Endothelial cell of umbilical vein (primary cell): ENCODE measurements around the gene SLC19A1. TPM values are rescaled to one million over a fixed set of nuclear protein-coding genes. Genes with fewer than 3 reads are reported as not detected.

Source experiments
- BruUV-seq: library from RNA; stranded (reverse); fragments of 400-500 nt; replicated peaks from 2 replicates; lab custom pipeline; 2021; lab: Mats Ljungman, UMichigan
- CTCF ChIA-PET: fragments of 300-600, 350-600 bp; sonication (Branson Sonifier 250); formaldehyde crosslinking; loops from one replicate; lab custom pipeline; 2021; ENCODE audit warnings: antibody characterized with exemption, inconsistent platforms; lab: Charles Lee
- POLR2A ChIA-PET: fragments of 300-600, 350-600 bp; sonication (Branson Sonifier 250); formaldehyde crosslinking; loops from one replicate; lab custom pipeline; 2021; ENCODE audit warnings: antibody characterized with exemption, inconsistent platforms; lab: Charles Lee
- DNase-seq: peaks from one replicate; pipeline ENCODE4 v3.0.0-alpha.2; 2011; ENCODE audit warnings: low read depth, low spot score
- FAIRE-seq: peaks from 2 replicates; lab custom pipeline; 2011; peaks lifted over from hg19 to GRCh38; lab: Jason Lieb, UNC
- H2AFZ ChIP-seq: 2 replicates; pipeline ENCODE4 v1.6.0; 2012; ENCODE audit warnings: low read depth, low read length, control low read depth, inconsistent platforms
- H3K27ac ChIP-seq: 2 replicates; pipeline ENCODE4 v1.5.1; 2011; ENCODE audit warnings: low read depth, mild to moderate bottlenecking, control low read depth, low read length, moderate library complexity; ENCODE audit not compliant: insufficient read depth
- H3K27me3 ChIP-seq, 2 experiments: 2 replicates each; pipeline versions ENCODE4 v1.6.0 to v1.6.1; 2011; ENCODE audit warnings: low read length in 2 of 2, mixed read lengths in 1 of 2; ENCODE audit not compliant: control insufficient read depth in 2 of 2, insufficient read depth in 2 of 2
- H3K36me3 ChIP-seq, 2 experiments: 2 replicates in 1 of 2; 3 replicates in 1 of 2; pipeline ENCODE4 v1.5.1; 2011; ENCODE audit warnings: low read length in 2 of 2, mild to moderate bottlenecking in 1 of 2, moderate library complexity in 1 of 2; ENCODE audit not compliant: control insufficient read depth in 2 of 2, insufficient read depth in 2 of 2; ENCODE audit errors: extremely low read depth in 1 of 2
- H3K4me1 ChIP-seq: 3 replicates; pipeline ENCODE4 v1.5.1; 2011; ENCODE audit warnings: mild to moderate bottlenecking, low read length; ENCODE audit not compliant: control insufficient read depth, insufficient read depth; ENCODE audit errors: extremely low read depth
- H3K4me2 ChIP-seq: 2 replicates; pipeline ENCODE4 v1.6.1; 2011; ENCODE audit warnings: low read length, control low read depth, mixed read lengths; ENCODE audit not compliant: insufficient read depth
- H3K4me3 ChIP-seq, 3 experiments: fragments of 200-600 bp in 1 of 3; sonication (generic), shearing (Covaris generic) in 1 of 3; replicated peaks in 1 of 3; 2 replicates each; pipeline ENCODE4 v1.5.1; 2011 to 2016; ENCODE audit warnings: control low read depth in 3 of 3, low read length in 3 of 3, mild to moderate bottlenecking in 2 of 3, inconsistent platforms in 1 of 3, low read depth in 1 of 3, moderate library complexity in 1 of 3; ENCODE audit not compliant: insufficient read depth in 1 of 3
- H3K79me2 ChIP-seq: 2 replicates; pipeline ENCODE4 v1.6.0; 2012; ENCODE audit warnings: low read length, inconsistent platforms; ENCODE audit not compliant: control insufficient read depth, insufficient read depth
- H3K9ac ChIP-seq: replicated peaks from 2 replicates; pipeline ENCODE3; 2011; ENCODE audit warnings: low read length, control low read depth; ENCODE audit not compliant: insufficient read depth; ENCODE audit errors: extremely low read depth
- H3K9me1 ChIP-seq: replicated peaks from 3 replicates; pipeline ENCODE4 v1.6.0; 2011; ENCODE audit warnings: mild to moderate bottlenecking, low read length; ENCODE audit not compliant: control insufficient read depth, insufficient read depth; ENCODE audit errors: extremely low read depth
- H3K9me3 ChIP-seq: replicated peaks from 2 replicates; pipeline ENCODE4 v1.5.1; 2012; ENCODE audit warnings: low read length, inconsistent platforms; ENCODE audit not compliant: control insufficient read depth, insufficient read depth
- H4K20me1 ChIP-seq: replicated peaks from 2 replicates; pipeline ENCODE3; 2011; ENCODE audit warnings: mild to moderate bottlenecking, low read length; ENCODE audit not compliant: control insufficient read depth, insufficient read depth; ENCODE audit errors: extremely low read depth
- CTCF ChIP-seq, 2 donors: IDR thresholded peaks; 1 replicate in 1 of 2; 2 replicates in 1 of 2; pipeline ENCODE4 v1.5.1; 2011; ENCODE audit warnings: low read length in 2 of 2, mild to moderate bottlenecking in 2 of 2, moderate library complexity in 2 of 2, control low read depth in 1 of 2, inconsistent platforms in 1 of 2, low read depth in 1 of 2; ENCODE audit not compliant: insufficient read depth in 1 of 2; ENCODE audit errors: extremely low read depth in 1 of 2
- GATA2 ChIP-seq: IDR thresholded peaks from 2 replicates; pipeline ENCODE4 v1.7.0; 2011; ENCODE audit warnings: low read depth, mild to moderate bottlenecking, moderate library complexity, mixed read lengths, low read length; ENCODE audit not compliant: insufficient read length, insufficient read depth
- JUN ChIP-seq: IDR thresholded peaks from 2 replicates; pipeline ENCODE4 v1.6.1; 2011; ENCODE audit warnings: borderline replicate concordance, low read depth; ENCODE audit not compliant: insufficient read length, insufficient read depth
- MYC ChIP-seq: IDR thresholded peaks from one replicate; pipeline ENCODE4 v1.6.1; 2011; ENCODE audit warnings: mild to moderate bottlenecking, low read depth, low read length
- POLR2A ChIP-seq: IDR thresholded peaks from 2 replicates; pipeline ENCODE4 v1.6.1; 2012; ENCODE audit warnings: low read depth, mild to moderate bottlenecking, control low read depth, low read length
- dilution Hi-C: fragments of 300-500 bp; cut with MboI; formaldehyde crosslinking; loops from one replicate; pipeline ENCODE4 v1.15.0; 2019; ENCODE audit warnings: low sequenced_read_pairs; ENCODE audit not compliant: extremely low pct_ligation_motif_present
- intact Hi-C: fragments of 100-400 bp; cut with micrococcal nuclease; formaldehyde crosslinking; loops from one replicate; pipeline ENCODE4 v1.10.0; 2022
- polyA plus RNA-seq, 4 experiments: library from polyadenylated mRNA; depleted of rRNA in 3 of 4; stranded (reverse) in 3 of 4; unstranded in 1 of 4; fragments of >200 nt; gene quantifications; 2 replicates each; pipeline versions ENCODE4 v1.2.1 to v1.2.3, GENCODE V29; 2011 to 2012; ENCODE audit warnings: missing spikeins in 1 of 4
- total RNA-seq: library from RNA; stranded (reverse); gene quantifications from 2 replicates; pipeline ENCODE4 v1.2.3, GENCODE V29; 2021

Gene SLC19A1
- total and polyA plus RNA-seq, 2 donors (not counting 3 experiments of a cell fraction or from before 2014, with no cell fraction given), result 36.3 to 54.6 TPM

GRCh38 chr21:45509566-45510465, 32.4 kb downstream of the SLC19A1 start:
- H3K4me2 ChIP-seq, result no peak overlapping the region
- FAIRE-seq, result no peak
- H3K27me3 ChIP-seq, result no peaks in the 10 kb centered on the region
- dilution Hi-C loops (no loop called here), intact Hi-C loops (no loop called here)
- H3K36me3 ChIP-seq, result peaks cover 3 to 19% of the 10 kb centered on the region in 2 experiments
- ChIA-PET POLR2A (no interaction called here), CTCF (no interaction called here)
- no peak overlapping the region for H3K27ac ChIP-seq
- H3K9me3 ChIP-seq, result no peaks in the 10 kb centered on the region
- no peaks in the 10 kb centered on the region for H4K20me1 ChIP-seq
- H2AFZ ChIP-seq, result no peak overlapping the region
- no TSS peak for BruUV-seq
- H3K9ac ChIP-seq, result no peak overlapping the region
- no peak overlapping the region for H3K4me3 ChIP-seq
- no peaks in the 10 kb centered on the region for H3K9me1 ChIP-seq
- DNase-seq, result no peak
- H3K79me2 ChIP-seq, result no peaks in the 10 kb centered on the region
- no peaks in the 10 kb centered on the region for H3K4me1 ChIP-seq
- no peak for TF ChIP-seq POLR2A
- TF ChIP-seq MYC, result no peak
- TF ChIP-seq JUN, result no peak
- no peak for TF ChIP-seq GATA2
- TF ChIP-seq CTCF (IDR thresholded peaks at IDR 0.05; ENCODE audit: extremely low read depth in 1 of 2, insufficient read depth in 1 of 2, low read depth in 1 of 2, low read length in 2 of 2), result peak in 1 of 2 donors; percentile 2
